Stimulated activated naive CD8-positive, alpha-beta T cell treated with anti-CD3 and anti-CD28 coated beads, Interleukin-15, amount 100 ng/mL, for 72 hours (primary cell): ENCODE measurements around the gene CNBP.
"Not testable (repeated sequence)": the region's sequence is repeated elsewhere in the genome, so short reads cannot be mapped to it uniquely, and the experiment has no call there.

Source experiments
- ATAC-seq: fragments of 150-1000 bp; cut with Tn5 transposase; 2 replicates; pipeline ENCODE4 v1.10.0; 2021; ENCODE audit warnings: mild to moderate bottlenecking, moderate library complexity
- DNase-seq, 2 donors: peaks; one replicate each; pipeline ENCODE4 v3.0.0; 2021 to 2022
- H3K27ac Mint-ChIP-seq, 2 donors: one replicate each; pipeline ENCODE4 v1.8.0; 2022; ENCODE audit warnings: mild to moderate bottlenecking in 2 of 2, mixed read lengths in 2 of 2, moderate library complexity in 2 of 2
- H3K27me3 Mint-ChIP-seq: one replicate; pipeline ENCODE4 v1.8.0; 2022; ENCODE audit warnings: mixed read lengths
- H3K4me1 Mint-ChIP-seq: one replicate; pipeline ENCODE4 v1.8.0; 2022; ENCODE audit warnings: mild to moderate bottlenecking, mixed read lengths
- H3K4me3 Mint-ChIP-seq, 2 donors: one replicate each; pipeline ENCODE4 v1.8.0; 2022; ENCODE audit warnings: mild to moderate bottlenecking in 2 of 2, mixed read lengths in 2 of 2, moderate library complexity in 1 of 2
- H3K9me3 Mint-ChIP-seq, 2 donors: one replicate each; pipeline ENCODE4 v1.8.0; 2022; ENCODE audit warnings: mixed read lengths in 2 of 2

Gene CNBP

GRCh38 chr3:129183569-129184395, at the start of gene CNBP:
Gene CNBP (minus strand): TSS chr3:129183896. CDS start chr3:129171757, 12,139 bp downstream.
- Mint-ChIP-seq H3K4me3 (peak within 1 kb of the TSS; percentile 96), H3K27ac (peak within 1 kb of the TSS; percentile 100)

GRCh38 chr3:129231331-129232119, 47.8 kb upstream of the CNBP start:
- H3K4me3 Mint-ChIP-seq = no peak overlapping the region
- H3K9me3 Mint-ChIP-seq = no peaks in the 10 kb centered on the region
- peaks cover 30% of the 10 kb centered on the region for H3K4me1 Mint-ChIP-seq
- DNase-seq = no peak
- H3K27ac Mint-ChIP-seq = peak overlapping the region in 1 of 2 donors; percentile 1
- H3K27me3 Mint-ChIP-seq = peaks cover 8% of the 10 kb centered on the region
- ATAC-seq = peak; percentile 31

More at GRCh38 chr3:129183569-129184395, at the start of gene CNBP:
- Mint-ChIP-seq H3K27me3 (no peaks in the 10 kb centered on the region), H3K9me3 (no peaks in the 10 kb centered on the region), H3K4me1 (peaks cover 54% of the 10 kb centered on the region)
- ATAC-seq = peak; percentile 98
- DNase-seq = peak; percentile 93 to 95

- DNase-seq = peak; percentile 17 to 39
Observed at GRCh38 chr3:129230311-129231019, 46.8 kb upstream of the CNBP start.

GRCh38 chr3:129228891-129229585, 45.3 kb upstream of the CNBP start:
- Mint-ChIP-seq H3K4me3 (no peak overlapping the region), H3K27ac (no peak overlapping the region), H3K27me3 (peaks cover 8% of the 10 kb centered on the region), H3K9me3 (no peaks in the 10 kb centered on the region), H3K4me1 (peaks cover 36% of the 10 kb centered on the region)
- DNase-seq = no peak
- ATAC-seq = no peak

More at GRCh38 chr3:129230311-129231019, 46.8 kb upstream of the CNBP start:
- no peak overlapping the region for H3K4me3 Mint-ChIP-seq
- no peaks in the 10 kb centered on the region for H3K9me3 Mint-ChIP-seq
- H3K27me3 Mint-ChIP-seq = peaks cover 8% of the 10 kb centered on the region
- ATAC-seq = peak; percentile 96
- H3K4me1 Mint-ChIP-seq = peaks cover 30% of the 10 kb centered on the region
- peak overlapping the region in 1 of 2 donors; percentile 93 for H3K27ac Mint-ChIP-seq

- ATAC-seq (no peak), DNase-seq (no peak)
- no peak overlapping the region for H3K4me3 Mint-ChIP-seq
- H3K27me3 Mint-ChIP-seq = no peaks in the 10 kb centered on the region
- H3K9me3 Mint-ChIP-seq = no peaks in the 10 kb centered on the region
- H3K4me1 Mint-ChIP-seq = peaks cover 23% of the 10 kb centered on the region
- H3K27ac Mint-ChIP-seq = no peak overlapping the region
Observed at GRCh38 chr3:129226374-129226773, 42.7 kb upstream of the CNBP start.

GRCh38 chr3:129224984-129225393, 41.3 kb upstream of the CNBP start:
- ATAC-seq (peak; percentile 63), DNase-seq (peak in 1 of 2 donors; percentile 23)
- peaks cover 9% of the 10 kb centered on the region for H3K4me1 Mint-ChIP-seq
- H3K27ac Mint-ChIP-seq = peak overlapping the region in 1 of 2 donors; percentile 82
- H3K9me3 Mint-ChIP-seq = no peaks in the 10 kb centered on the region
- H3K27me3 Mint-ChIP-seq = no peaks in the 10 kb centered on the region
- H3K4me3 Mint-ChIP-seq = peak overlapping the region; percentile 41 to 68

GRCh38 chr3:129224387-129224786, 40.7 kb upstream of the CNBP start:
- H3K9me3 Mint-ChIP-seq, H3K4me1 Mint-ChIP-seq, H3K27ac Mint-ChIP-seq, DNase-seq, H3K27me3 Mint-ChIP-seq, H3K4me3 Mint-ChIP-seq, ATAC-seq: not testable (repeated sequence)

- H3K4me1 Mint-ChIP-seq = no peaks in the 10 kb centered on the region
- no peak overlapping the region for H3K4me3 Mint-ChIP-seq
- no peaks in the 10 kb centered on the region for H3K9me3 Mint-ChIP-seq
- no peaks in the 10 kb centered on the region for H3K27me3 Mint-ChIP-seq
- H3K27ac Mint-ChIP-seq = no peak overlapping the region
- ATAC-seq (no peak), DNase-seq (no peak)
Observed at GRCh38 chr3:129218742-129219141, 35.0 kb upstream of the CNBP start.

GRCh38 chr3:129213238-129213637, 29.5 kb upstream of the CNBP start:
- no peaks in the 10 kb centered on the region for H3K9me3 Mint-ChIP-seq
- DNase-seq (no peak), ATAC-seq (no peak)
- no peak overlapping the region for H3K4me3 Mint-ChIP-seq
- no peak overlapping the region for H3K27ac Mint-ChIP-seq
- no peaks in the 10 kb centered on the region for H3K4me1 Mint-ChIP-seq
- peaks cover 7% of the 10 kb centered on the region for H3K27me3 Mint-ChIP-seq

- DNase-seq (no peak), ATAC-seq (no peak)
- Mint-ChIP-seq H3K27me3 (peaks cover 7% of the 10 kb centered on the region), H3K4me3 (no peak overlapping the region), H3K9me3 (no peaks in the 10 kb centered on the region), H3K27ac (no peak overlapping the region), H3K4me1 (no peaks in the 10 kb centered on the region)
Observed at GRCh38 chr3:129211772-129212171, 28.1 kb upstream of the CNBP start.

GRCh38 chr3:129211345-129211744, 27.6 kb upstream of the CNBP start:
- H3K27ac Mint-ChIP-seq = no peak overlapping the region
- no peak overlapping the region for H3K4me3 Mint-ChIP-seq
- peaks cover 7% of the 10 kb centered on the region for H3K27me3 Mint-ChIP-seq
- no peaks in the 10 kb centered on the region for H3K9me3 Mint-ChIP-seq
- no peaks in the 10 kb centered on the region for H3K4me1 Mint-ChIP-seq
- ATAC-seq (no peak), DNase-seq (no peak)

GRCh38 chr3:129207479-129207878, 23.8 kb upstream of the CNBP start:
- no peak overlapping the region for H3K27ac Mint-ChIP-seq
- no peaks in the 10 kb centered on the region for H3K9me3 Mint-ChIP-seq
- peaks cover 7% of the 10 kb centered on the region for H3K27me3 Mint-ChIP-seq
- DNase-seq = no peak
- no peaks in the 10 kb centered on the region for H3K4me1 Mint-ChIP-seq
- no peak overlapping the region for H3K4me3 Mint-ChIP-seq
- no peak for ATAC-seq

GRCh38 chr3:129205109-129205832, 21.6 kb upstream of the CNBP start:
- DNase-seq = no peak
- H3K9me3 Mint-ChIP-seq = no peaks in the 10 kb centered on the region
- peaks cover 5% of the 10 kb centered on the region for H3K27me3 Mint-ChIP-seq
- ATAC-seq = no peak
- no peak overlapping the region for H3K4me3 Mint-ChIP-seq
- H3K4me1 Mint-ChIP-seq = no peaks in the 10 kb centered on the region
- H3K27ac Mint-ChIP-seq = peak overlapping the region; percentile 27 to 52

- ATAC-seq = no peak
- Mint-ChIP-seq H3K27ac (no peak overlapping the region), H3K27me3 (no peaks in the 10 kb centered on the region), H3K4me1 (no peaks in the 10 kb centered on the region), H3K9me3 (no peaks in the 10 kb centered on the region), H3K4me3 (no peak overlapping the region)
- no peak for DNase-seq
Observed at GRCh38 chr3:129204473-129204872, 20.8 kb upstream of the CNBP start.
